ENCODE data around the gene LGALS8.
"Not testable (repeated sequence)": the region's sequence is repeated elsewhere in the genome, so short reads cannot be mapped to it uniquely, and the experiment has no call there.

Gene LGALS8

GRCh38 chr1:236543065-236543669 lies 19.4 kb downstream of the LGALS8 start:
- DNase-seq = no peak

GRCh38 chr1:236545621-236546169 lies 21.9 kb downstream of the LGALS8 start:
- peak; percentile 24 for DNase-seq

- no peak for DNase-seq
Measured at GRCh38 chr1:236548452-236548851, 24.7 kb downstream of the LGALS8 start.

- DNase-seq = no peak
Measured at GRCh38 chr1:236550961-236551851, 27.4 kb downstream of the LGALS8 start.

GRCh38 chr1:236552096-236552495 lies 28.3 kb downstream of the LGALS8 start:
- DNase-seq = no peak

GRCh38 chr1:236552901-236553300 lies 29.1 kb downstream of the LGALS8 start:
- no peak for DNase-seq

- DNase-seq = no peak
Measured at GRCh38 chr1:236553370-236553769, 29.6 kb downstream of the LGALS8 start.

- no peak for DNase-seq
Measured at GRCh38 chr1:236556606-236557005, 32.8 kb downstream of the LGALS8 start.

- DNase-seq = no peak
Measured at GRCh38 chr1:236558081-236558480, 34.3 kb downstream of the LGALS8 start.

GRCh38 chr1:236558846-236559245 lies 35.1 kb downstream of the LGALS8 start:
- DNase-seq = no peak

- no peak for DNase-seq
Measured at GRCh38 chr1:236560213-236560771, 36.5 kb downstream of the LGALS8 start.

- DNase-seq = no peak
Measured at GRCh38 chr1:236561976-236562375, 38.2 kb downstream of the LGALS8 start.

- DNase-seq = no peak
Measured at GRCh38 chr1:236565530-236565929, 41.7 kb downstream of the LGALS8 start.

- DNase-seq = no peak
Measured at GRCh38 chr1:236568285-236568894, 44.6 kb downstream of the LGALS8 start.

GRCh38 chr1:236575523-236575922 lies 51.7 kb downstream of the LGALS8 start:
- no peak for DNase-seq

- DNase-seq = no peak
Measured at GRCh38 chr1:236576004-236576403, 52.2 kb downstream of the LGALS8 start.

GRCh38 chr1:236577041-236577440 lies 53.3 kb downstream of the LGALS8 start:
- DNase-seq = not testable (repeated sequence)

- DNase-seq = no peak
Measured at GRCh38 chr1:236578661-236579060, 54.9 kb downstream of the LGALS8 start.

GRCh38 chr1:236580404-236580803 lies 56.6 kb downstream of the LGALS8 start:
- DNase-seq = not testable (repeated sequence)

GRCh38 chr1:236581528-236581927 lies 57.7 kb downstream of the LGALS8 start:
- DNase-seq = no peak

- DNase-seq = no peak
Measured at GRCh38 chr1:236589531-236589930, 65.7 kb downstream of the LGALS8 start.

- DNase-seq = no peak
Measured at GRCh38 chr1:236590553-236591150, 66.9 kb downstream of the LGALS8 start.

- no peak for DNase-seq
Measured at GRCh38 chr1:236602171-236602570, 78.4 kb downstream of the LGALS8 start.
